GM21528 (cell line): ENCODE results near the gene RAET1E.
"Not testable (repeated sequence)": the region's sequence is repeated elsewhere in the genome, so short reads cannot be mapped to it uniquely, and the experiment has no call there.

Experiments used
- ATAC-seq: cut with Tn5 transposase; IDR thresholded peaks from one replicate; pipeline ENCODE4 v1.9.1; 2021; ENCODE audit warnings: mild to moderate bottlenecking, moderate library complexity; ENCODE audit not compliant: unreplicated experiment, low FRiP score

Gene RAET1E

GRCh38 chr6:149912680-149913079, 14.8 kb upstream of the RAET1E start:
- ATAC-seq, result not testable (repeated sequence)

- no peak for ATAC-seq
These were observed 12.8 kb upstream of the RAET1E start for GRCh38 chr6:149910721-149911151.

- ATAC-seq, result no peak
These were observed 12.0 kb upstream of the RAET1E start for GRCh38 chr6:149909701-149910470.

GRCh38 chr6:149908480-149908879, 10.6 kb upstream of the RAET1E start:
- ATAC-seq, result not testable (repeated sequence)

GRCh38 chr6:149907317-149907716, 9.4 kb upstream of the RAET1E start:
- no peak for ATAC-seq

GRCh38 chr6:149906405-149906804, 8.5 kb upstream of the RAET1E start:
- no peak for ATAC-seq

GRCh38 chr6:149905911-149906371, 8.0 kb upstream of the RAET1E start:
- no peak for ATAC-seq

- no peak for ATAC-seq
These were observed 7.5 kb upstream of the RAET1E start for GRCh38 chr6:149905371-149905910.

- ATAC-seq, result no peak
These were observed 6.9 kb upstream of the RAET1E start for GRCh38 chr6:149904661-149905370.

- no peak for ATAC-seq
These were observed 6.2 kb upstream of the RAET1E start for GRCh38 chr6:149903938-149904611.

- no peak for ATAC-seq
These were observed 3.7 kb upstream of the RAET1E start for GRCh38 chr6:149901444-149902140.

GRCh38 chr6:149900620-149901443, 2.9 kb upstream of the RAET1E start:
- ATAC-seq, result no peak

- ATAC-seq, result no peak
These were observed 2.2 kb upstream of the RAET1E start for GRCh38 chr6:149899926-149900619.

GRCh38 chr6:149899486-149899885, 1.6 kb upstream of the RAET1E start:
- ATAC-seq, result no peak

- no peak for ATAC-seq
These were observed 1.1 kb upstream of the RAET1E start for GRCh38 chr6:149898966-149899365.

- ATAC-seq, result no peak
These were observed 757 bp downstream of the RAET1E start for GRCh38 chr6:149897015-149897697.

GRCh38 chr6:149896491-149896890, 1.4 kb downstream of the RAET1E start:
- ATAC-seq, result no peak

- ATAC-seq, result no peak
These were observed 2.1 kb downstream of the RAET1E start for GRCh38 chr6:149895833-149896271.
